GM12878 (cell line): ENCODE data around the gene IRF2. TPM values are rescaled to one million over a fixed set of nuclear protein-coding genes. Genes with fewer than 3 reads are reported as not detected.

ENCODE experiments used
- ATAC-seq: fragments of 200-7000 bp; cut with Tn5 transposase; 3 replicates; pipeline ENCODE4 v1.9.1; 2020; ENCODE audit warnings: mild to moderate bottlenecking, moderate library complexity
- BruUV-seq: library from RNA; stranded (reverse); fragments of 400-500 nt; replicated peaks from 2 replicates; lab custom pipeline; 2021; lab: Mats Ljungman, UMichigan
- CTCF ChIA-PET: fragments of 300-600 bp; sonication (Branson Sonifier 250); formaldehyde crosslinking; extraction: SDS; loops from one replicate; lab custom pipeline; 2021; ENCODE audit warnings: inconsistent platforms; lab: Yijun Ruan, JAX
- POLR2A ChIA-PET: fragments of 350-600 bp; formaldehyde crosslinking; extraction: SDS; loops from one replicate; lab custom pipeline; 2021; ENCODE audit warnings: inconsistent platforms; lab: Charles Lee
- RAD21 ChIA-PET: fragments of 300-600 bp; sonication (Branson Sonifier 250); formaldehyde crosslinking; loops from one replicate; lab custom pipeline; 2023; ENCODE audit warnings: antibody characterized with exemption; ENCODE audit not compliant: unreplicated experiment; lab: Charles Lee
- SMC1A ChIA-PET: fragments of 300-600 bp; sonication (Branson Sonifier 250); formaldehyde crosslinking; loops from one replicate; lab custom pipeline; 2023; ENCODE audit not compliant: unreplicated experiment, uncharacterized antibody; lab: Charles Lee
- DNase-seq: peaks from one replicate; pipeline ENCODE4 v3.0.0-alpha.2; 2011; ENCODE audit warnings: low read depth, low spot score
- FAIRE-seq: peaks from 3 replicates; lab custom pipeline; 2011; peaks lifted over from hg19 to GRCh38; lab: Jason Lieb, UNC
- H2AFZ ChIP-seq: 2 replicates; pipeline ENCODE4 v1.6.0; 2011; ENCODE audit warnings: low read depth, low read length, control low read depth; ENCODE audit not compliant: control insufficient read depth
- H3K27ac ChIP-seq: 2 replicates; pipeline ENCODE4 v1.5.1; 2011; ENCODE audit warnings: control low read depth; ENCODE audit not compliant: control insufficient read depth, insufficient read depth
- H3K27me3 ChIP-seq, 2 experiments: replicated peaks in 1 of 2; 2 replicates each; pipeline versions ENCODE4 v1.6.0 to v1.6.1; 2011; ENCODE audit warnings: low read length in 1 of 2; ENCODE audit not compliant: control insufficient read depth in 2 of 2, insufficient read depth in 2 of 2
- H3K36me3 ChIP-seq, 2 experiments: 2 replicates each; pipeline ENCODE4 v1.5.1; 2011; ENCODE audit warnings: low read length in 1 of 2; ENCODE audit not compliant: control insufficient read depth in 2 of 2, insufficient read depth in 2 of 2
- H3K4me1 ChIP-seq: 2 replicates; pipeline ENCODE4 v1.6.1; 2011; ENCODE audit warnings: mild to moderate bottlenecking, low read length, moderate library complexity, mixed read lengths; ENCODE audit not compliant: control insufficient read depth, insufficient read depth
- H3K4me2 ChIP-seq: 2 replicates; pipeline ENCODE4 v1.6.0; 2011; ENCODE audit warnings: control low read depth; ENCODE audit not compliant: control insufficient read depth, insufficient read depth
- H3K4me3 ChIP-seq: fragments of 200-600 bp; sonication (generic); 2 replicates; pipeline ENCODE4 v1.5.1; 2016
- H3K79me2 ChIP-seq: 2 replicates; pipeline ENCODE4 v1.6.0; 2011; ENCODE audit warnings: low read length; ENCODE audit not compliant: control insufficient read depth, insufficient read depth
- H3K9ac ChIP-seq: 2 replicates; pipeline ENCODE4 v1.8.0; 2011; ENCODE audit warnings: low read length, control low read depth, mixed read lengths; ENCODE audit not compliant: control insufficient read depth, insufficient read depth
- H3K9me3 ChIP-seq: replicated peaks from 3 replicates; pipeline ENCODE4 v1.5.1; 2011; ENCODE audit warnings: mild to moderate bottlenecking, low read length; ENCODE audit not compliant: control insufficient read depth, insufficient read depth
- H4K20me1 ChIP-seq: 2 replicates; pipeline ENCODE4 v1.6.0; 2011; ENCODE audit not compliant: control insufficient read depth, insufficient read depth
- BRCA1 ChIP-seq: IDR thresholded peaks from 2 replicates; pipeline ENCODE4 v1.6.1; 2011; ENCODE audit warnings: low read depth, low read length, improper control_type of control experiment
- FOXK2 ChIP-seq: fragments of 450-650 bp; IDR thresholded peaks from 2 replicates; pipeline ENCODE4 v1.6.1; 2017; ENCODE audit warnings: mild to moderate bottlenecking, moderate library complexity
- KDM1A ChIP-seq: fragments of 200-600 bp; sonication (generic); IDR thresholded peaks from 2 replicates; pipeline ENCODE4 v1.6.1; 2016; ENCODE audit warnings: borderline replicate concordance
- MXI1 ChIP-seq: fragments of 150-350 bp; IDR thresholded peaks from 2 replicates; pipeline ENCODE4 v1.6.1; 2011; ENCODE audit warnings: low read depth, mild to moderate bottlenecking, inconsistent platforms, low read length, improper control_type of control experiment
- TARDBP ChIP-seq: IDR thresholded peaks from 2 replicates; pipeline ENCODE4 v1.6.1; 2016; ENCODE audit warnings: borderline replicate concordance
- TBL1XR1 ChIP-seq: IDR thresholded peaks from 2 replicates; pipeline ENCODE4 v1.6.1; 2012; ENCODE audit warnings: low read depth, low read length, improper control_type of control experiment
- USF1 ChIP-seq: IDR thresholded peaks from 2 replicates; pipeline ENCODE4 v1.6.1; 2011; ENCODE audit warnings: borderline replicate concordance, low read depth, mild to moderate bottlenecking, moderate library complexity, mixed read lengths, low read length; ENCODE audit not compliant: insufficient read depth; ENCODE audit errors: extremely low read length
- ZBTB11 ChIP-seq: fragments of 450-650 bp; formaldehyde crosslinking; IDR thresholded peaks from 2 replicates; pipeline ENCODE4 v1.5.0; 2022; ENCODE audit warnings: mild to moderate bottlenecking, missing genetic modification characterization
- ZNF274 ChIP-seq: IDR thresholded peaks from one replicate; pipeline ENCODE4 v1.8.0; 2011; ENCODE audit not compliant: insufficient read length, insufficient read depth
- WGBS: methylation state at CpG from one replicate; pipeline ENCODE4 v1.1.6; 2016; ENCODE audit warnings: low lambda C conversion rate; ENCODE audit not compliant: insufficient replicate concordance, insufficient coverage; ENCODE audit errors: missing lambda C conversion rate; 5-methylcytosine and 5-hydroxymethylcytosine counted together
- in situ Hi-C: fragments of 300-500 bp; cut with MboI; formaldehyde crosslinking; loops from 9 replicates; pipeline ENCODE4 v1.14.3; 2018; ENCODE audit warnings: mixed read lengths
- intact Hi-C: fragments of 100-400 bp; cut with micrococcal nuclease; formaldehyde crosslinking; loops from one replicate; pipeline ENCODE4 v1.14.2; 2022; ENCODE audit not compliant: unreplicated experiment
- polyA plus RNA-seq, 11 experiments: library from polyadenylated mRNA; depleted of rRNA in 4 of 11; unstranded in 6 of 11; stranded (reverse) in 5 of 11; fragments of >200 nt; fragmentation: Nextera tagmentation in 4 of 11; fragmentation: Illumina TruSeq in 1 of 11; extraction: Ambion mirVana in 4 of 11; extraction: Trizol in 1 of 11; gene quantifications; 1 replicate in 1 of 11; 2 replicates in 10 of 11; pipeline versions ENCODE4 v1.2.1 to v1.2.3, GENCODE V29; 2011 to 2016; ENCODE audit warnings: inconsistent platforms in 2 of 11, missing spikeins in 2 of 11, low read depth in 1 of 11
- total RNA-seq, 4 experiments: library from RNA; depleted of rRNA in 3 of 4; stranded (reverse); fragments of >200 nt in 3 of 4; fragmentation: Illumina TruSeq in 1 of 4; extraction: Trizol in 1 of 4; gene quantifications; 2 replicates each; pipeline versions ENCODE4 v1.2.1 to v1.2.3, GENCODE V29; 2013 to 2021
- TF ChIP-seq, protein P1 (sequence below): fragments of 450-650 bp; IDR thresholded peaks from 2 replicates; pipeline ENCODE4 v1.6.1; 2017; ENCODE audit warnings: mild to moderate bottlenecking, moderate library complexity
- TF ChIP-seq, protein P2 (sequence below): IDR thresholded peaks from 2 replicates; pipeline ENCODE4 v1.6.1; 2011; ENCODE audit warnings: borderline replicate concordance, low read depth, mild to moderate bottlenecking, moderate library complexity, low read length; ENCODE audit not compliant: insufficient read depth, poor library complexity, severe bottlenecking
- TF ChIP-seq, protein P3 (sequence below): fragments of 450-650 bp; IDR thresholded peaks from 2 replicates; pipeline ENCODE4 v1.6.1; 2017; ENCODE audit warnings: low read depth, mild to moderate bottlenecking, moderate library complexity

Gene IRF2
- total and polyA plus RNA-seq, 10 of the 15 experiments (the other 5 are each of a cell fraction or from before 2014, with no cell fraction given), result 45.1 to 99.3 (median 58.9) TPM

DNA sequence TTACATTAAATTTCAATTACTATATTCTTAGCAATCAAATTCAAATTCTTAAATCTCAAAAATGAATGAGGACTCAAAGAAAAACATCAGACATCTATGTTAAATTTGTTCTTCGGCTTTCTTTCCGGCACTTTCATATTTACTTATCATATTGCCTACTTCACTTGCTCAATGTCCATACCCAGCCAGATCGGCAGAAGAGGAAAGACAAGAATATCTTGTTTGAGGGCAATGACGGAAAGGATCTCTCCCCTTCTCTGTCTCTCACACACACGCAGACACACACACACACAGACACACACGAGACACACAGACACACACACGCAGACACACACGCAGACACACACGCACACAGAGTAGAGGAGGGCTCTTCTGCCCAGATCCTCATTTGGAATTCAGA lies 13.2 kb upstream of the IRF2 start:
- no peak for DNase-seq
- no peak overlapping the region for H3K27ac ChIP-seq
- FAIRE-seq, result no peak
- TF ChIP-seq FOXK2 (no peak), TBL1XR1 (no peak), TARDBP (no peak), BRCA1 (no peak), ZNF274 (no peak), USF1 (no peak), KDM1A (no peak), ZBTB11 (CRISPR knock-in tag) (no peak), MXI1 (no peak)
- TF ChIP-seq, protein P1, sequence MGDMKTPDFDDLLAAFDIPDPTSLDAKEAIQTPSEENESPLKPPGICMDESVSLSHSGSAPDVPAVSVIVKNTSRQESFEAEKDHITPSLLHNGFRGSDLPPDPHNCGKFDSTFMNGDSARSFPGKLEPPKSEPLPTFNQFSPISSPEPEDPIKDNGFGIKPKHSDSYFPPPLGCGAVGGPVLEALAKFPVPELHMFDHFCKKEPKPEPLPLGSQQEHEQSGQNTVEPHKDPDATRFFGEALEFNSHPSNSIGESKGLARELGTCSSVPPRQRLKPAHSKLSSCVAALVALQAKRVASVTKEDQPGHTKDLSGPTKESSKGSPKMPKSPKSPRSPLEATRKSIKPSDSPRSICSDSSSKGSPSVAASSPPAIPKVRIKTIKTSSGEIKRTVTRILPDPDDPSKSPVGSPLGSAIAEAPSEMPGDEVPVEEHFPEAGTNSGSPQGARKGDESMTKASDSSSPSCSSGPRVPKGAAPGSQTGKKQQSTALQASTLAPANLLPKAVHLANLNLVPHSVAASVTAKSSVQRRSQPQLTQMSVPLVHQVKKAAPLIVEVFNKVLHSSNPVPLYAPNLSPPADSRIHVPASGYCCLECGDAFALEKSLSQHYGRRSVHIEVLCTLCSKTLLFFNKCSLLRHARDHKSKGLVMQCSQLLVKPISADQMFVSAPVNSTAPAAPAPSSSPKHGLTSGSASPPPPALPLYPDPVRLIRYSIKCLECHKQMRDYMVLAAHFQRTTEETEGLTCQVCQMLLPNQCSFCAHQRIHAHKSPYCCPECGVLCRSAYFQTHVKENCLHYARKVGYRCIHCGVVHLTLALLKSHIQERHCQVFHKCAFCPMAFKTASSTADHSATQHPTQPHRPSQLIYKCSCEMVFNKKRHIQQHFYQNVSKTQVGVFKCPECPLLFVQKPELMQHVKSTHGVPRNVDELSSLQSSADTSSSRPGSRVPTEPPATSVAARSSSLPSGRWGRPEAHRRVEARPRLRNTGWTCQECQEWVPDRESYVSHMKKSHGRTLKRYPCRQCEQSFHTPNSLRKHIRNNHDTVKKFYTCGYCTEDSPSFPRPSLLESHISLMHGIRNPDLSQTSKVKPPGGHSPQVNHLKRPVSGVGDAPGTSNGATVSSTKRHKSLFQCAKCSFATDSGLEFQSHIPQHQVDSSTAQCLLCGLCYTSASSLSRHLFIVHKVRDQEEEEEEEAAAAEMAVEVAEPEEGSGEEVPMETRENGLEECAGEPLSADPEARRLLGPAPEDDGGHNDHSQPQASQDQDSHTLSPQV, result no peak
- TF ChIP-seq, protein P2, sequence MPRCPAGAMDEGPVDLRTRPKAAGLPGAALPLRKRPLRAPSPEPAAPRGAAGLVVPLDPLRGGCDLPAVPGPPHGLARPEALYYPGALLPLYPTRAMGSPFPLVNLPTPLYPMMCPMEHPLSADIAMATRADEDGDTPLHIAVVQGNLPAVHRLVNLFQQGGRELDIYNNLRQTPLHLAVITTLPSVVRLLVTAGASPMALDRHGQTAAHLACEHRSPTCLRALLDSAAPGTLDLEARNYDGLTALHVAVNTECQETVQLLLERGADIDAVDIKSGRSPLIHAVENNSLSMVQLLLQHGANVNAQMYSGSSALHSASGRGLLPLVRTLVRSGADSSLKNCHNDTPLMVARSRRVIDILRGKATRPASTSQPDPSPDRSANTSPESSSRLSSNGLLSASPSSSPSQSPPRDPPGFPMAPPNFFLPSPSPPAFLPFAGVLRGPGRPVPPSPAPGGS, result no peak
- TF ChIP-seq, protein P3, sequence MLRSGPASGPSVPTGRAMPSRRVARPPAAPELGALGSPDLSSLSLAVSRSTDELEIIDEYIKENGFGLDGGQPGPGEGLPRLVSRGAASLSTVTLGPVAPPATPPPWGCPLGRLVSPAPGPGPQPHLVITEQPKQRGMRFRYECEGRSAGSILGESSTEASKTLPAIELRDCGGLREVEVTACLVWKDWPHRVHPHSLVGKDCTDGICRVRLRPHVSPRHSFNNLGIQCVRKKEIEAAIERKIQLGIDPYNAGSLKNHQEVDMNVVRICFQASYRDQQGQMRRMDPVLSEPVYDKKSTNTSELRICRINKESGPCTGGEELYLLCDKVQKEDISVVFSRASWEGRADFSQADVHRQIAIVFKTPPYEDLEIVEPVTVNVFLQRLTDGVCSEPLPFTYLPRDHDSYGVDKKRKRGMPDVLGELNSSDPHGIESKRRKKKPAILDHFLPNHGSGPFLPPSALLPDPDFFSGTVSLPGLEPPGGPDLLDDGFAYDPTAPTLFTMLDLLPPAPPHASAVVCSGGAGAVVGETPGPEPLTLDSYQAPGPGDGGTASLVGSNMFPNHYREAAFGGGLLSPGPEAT, result no peak

More for the DNA sequence above, 13.2 kb upstream of the IRF2 start:
- Histone ChIP-seq H3K9ac (no peak overlapping the region), H3K4me2 (no peak overlapping the region), H3K36me3 (no peaks in the 10 kb centered on the region), H3K4me3 (no peak overlapping the region), H3K79me2 (no peaks in the 10 kb centered on the region), H2AFZ (no peak overlapping the region), H4K20me1 (no peaks in the 10 kb centered on the region), H3K9me3 (peaks cover 7% of the 10 kb centered on the region; the same call in 2 of the 3 replicates), H3K4me1 (no peaks in the 10 kb centered on the region), H3K27me3 (no peaks in the 10 kb centered on the region)
- SMC1A ChIA-PET, result interaction anchor here (0.9 to 1.8 kb wide), 2 partner anchors 10 to 19 kb away, joined by 3 to 5 read pairs; no protein-coding TSS in a partner anchor
- intact Hi-C loops (no loop called here), in situ Hi-C loops (no loop called here)
- WGBS, result 82% methylated on average over 9 of the region's 9 CpGs
- ATAC-seq, result no peak
- RAD21 ChIA-PET, result no interaction called here
- CTCF ChIA-PET, result interaction anchor here (0.8 kb wide), 1 partner anchor 46 kb away, joined by 4 read pairs; no protein-coding TSS in a partner anchor
- POLR2A ChIA-PET, result no interaction called here
- no TSS peak for BruUV-seq
